Subcutaneous adipose tissue (tissue), 4 donors: Measurements from ENCODE around the gene ADIRF. TPM values are rescaled to one million over a fixed set of nuclear protein-coding genes. Genes with fewer than 3 reads are reported as not detected.

Source experiments
- CTCF ChIP-seq: fragments of 450-650 bp; IDR thresholded peaks from one replicate; pipeline ENCODE4 v1.5.1; 2016; ENCODE audit warnings: low read depth, mild to moderate bottlenecking, control low read depth, antibody characterized with exemption, moderate library complexity
- total RNA-seq, 4 donors: library from RNA; depleted of rRNA; stranded (reverse); fragments of >200 nt; gene quantifications; one replicate each; pipeline ENCODE4 v1.1.0, GENCODE V29; 2016

Gene ADIRF
- total RNA-seq, 4 donors from 2014 or later: 826 to 2,196 (median 1,516) TPM

DNA sequence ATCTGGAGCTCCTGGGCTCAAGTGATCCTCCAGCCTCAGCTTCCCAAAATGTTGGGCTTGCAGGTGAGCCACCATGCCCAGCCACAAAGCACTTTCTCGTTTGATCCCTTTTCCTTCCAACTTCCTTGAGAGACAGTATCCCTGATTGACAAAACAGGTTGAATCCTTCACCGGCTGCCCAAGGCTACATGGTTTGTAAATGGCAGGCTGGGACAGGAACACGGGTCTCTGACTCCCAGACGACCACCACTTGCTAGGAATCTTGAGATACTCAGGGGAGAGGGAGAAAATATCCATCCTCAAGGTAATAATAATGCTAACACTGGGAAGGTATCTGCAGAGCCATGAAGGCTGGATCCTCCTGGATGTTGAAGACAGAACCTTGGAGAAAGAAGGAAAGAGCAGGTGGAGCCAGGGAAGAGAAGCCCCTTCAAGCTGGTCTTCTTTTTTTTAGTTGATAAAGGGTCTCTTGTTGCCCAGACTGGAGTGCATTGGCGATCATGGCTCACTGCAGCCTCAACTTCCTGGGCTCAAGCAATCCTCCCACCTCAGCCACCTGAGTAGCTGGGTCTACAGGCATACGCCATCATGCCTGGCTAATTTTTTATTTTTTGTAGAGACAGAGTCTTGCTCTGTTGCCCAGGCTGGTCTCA lies 30.7 kb upstream of the ADIRF start:
- no peak for TF ChIP-seq CTCF

- TF ChIP-seq CTCF: no peak
Observed at GRCh38 chr10:86938260-86938659, 30.0 kb upstream of the ADIRF start.

- TF ChIP-seq CTCF: no peak
Observed at GRCh38 chr10:86940677-86941076, 27.6 kb upstream of the ADIRF start.

- no peak for TF ChIP-seq CTCF
Observed at GRCh38 chr10:86941426-86941825, 26.9 kb upstream of the ADIRF start.

GRCh38 chr10:86941991-86942421 lies 26.3 kb upstream of the ADIRF start:
- TF ChIP-seq CTCF: no peak

DNA sequence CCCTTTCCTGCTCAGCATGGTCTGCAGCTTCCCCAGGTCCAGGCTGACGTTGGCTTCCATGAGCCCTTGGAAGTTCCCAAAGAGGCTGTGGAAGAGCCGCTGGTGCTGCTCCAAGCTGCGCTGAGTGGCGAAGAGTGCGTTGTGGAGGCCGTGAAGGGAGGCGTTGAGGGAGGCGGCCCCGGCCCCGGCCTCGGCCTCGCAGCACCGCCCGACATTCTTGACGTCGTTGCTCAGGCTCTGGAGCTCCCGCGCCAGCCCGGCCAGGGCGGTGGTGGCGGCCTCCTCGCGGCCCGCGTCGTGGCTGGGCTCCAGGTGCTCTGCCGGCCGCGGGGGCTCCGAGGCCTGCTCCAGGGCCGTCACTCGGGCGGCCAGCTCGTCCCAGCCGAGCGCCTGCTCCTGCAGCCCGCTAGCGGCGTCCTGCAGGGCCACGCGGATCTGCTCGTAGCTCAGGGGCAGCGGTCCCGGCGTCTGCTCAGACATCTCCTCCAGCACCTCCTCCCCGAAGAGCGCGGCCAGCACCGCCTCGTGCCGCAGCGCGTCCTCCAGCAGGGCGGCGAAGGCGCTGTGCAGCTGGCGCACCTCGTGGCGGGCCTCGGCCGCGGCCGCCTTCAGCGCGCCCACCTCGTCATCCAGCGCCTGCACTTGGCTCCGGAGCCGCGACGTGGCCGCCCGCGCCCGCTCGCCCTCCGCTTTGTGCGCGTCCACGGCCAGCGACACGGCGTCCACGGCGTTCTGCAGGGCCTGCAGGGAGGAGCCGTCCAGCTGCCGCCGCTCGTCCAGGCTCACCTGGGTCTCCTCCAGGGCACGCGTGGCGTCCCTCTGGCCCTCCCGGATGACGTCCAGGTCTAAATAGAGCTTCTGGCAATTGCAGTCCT lies 25.6 kb upstream of the ADIRF start:
- TF ChIP-seq CTCF: no peak

DNA sequence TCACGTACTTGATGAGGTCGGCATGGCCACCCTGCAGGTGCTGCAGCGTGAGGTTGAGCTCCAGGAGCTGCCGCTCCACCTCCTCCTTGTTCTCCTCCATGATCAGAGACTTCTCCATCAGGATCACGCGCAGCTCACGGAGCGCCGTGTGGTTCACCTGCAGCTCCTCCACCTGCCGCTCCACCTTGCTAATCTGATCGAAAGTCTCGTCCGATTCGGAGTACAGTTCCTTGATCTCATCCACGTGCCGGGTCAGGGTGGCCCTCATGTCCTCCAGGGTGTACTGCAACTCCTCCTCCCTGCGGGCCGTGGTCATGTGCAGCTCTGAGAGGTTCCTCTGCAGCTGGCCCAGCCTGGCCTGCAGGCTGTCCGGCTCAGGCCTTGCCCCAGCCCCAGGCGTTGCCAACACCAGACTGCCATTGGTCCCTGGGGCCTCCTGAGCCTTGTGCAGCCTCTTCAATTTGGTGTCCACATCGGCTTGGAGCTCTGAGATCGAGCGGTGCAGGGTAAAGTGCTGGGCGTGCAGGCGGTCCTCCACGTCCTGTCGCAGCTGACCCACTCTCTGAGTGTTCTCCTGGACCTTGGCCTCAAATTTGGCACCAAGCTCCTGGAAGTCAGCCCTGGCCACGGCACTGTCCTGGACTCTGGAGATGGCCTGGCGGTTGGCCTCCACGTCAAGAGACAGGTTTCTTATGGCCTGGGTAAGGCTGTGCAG lies 24.8 kb upstream of the ADIRF start:
- TF ChIP-seq CTCF: no peak
